Smooth muscle cell (in vitro differentiated cells): ENCODE results near the gene USP54. TPM values are rescaled to one million over a fixed set of nuclear protein-coding genes. Genes with fewer than 3 reads are reported as not detected.
"Not testable (repeated sequence)": the region's sequence is repeated elsewhere in the genome, so short reads cannot be mapped to it uniquely, and the experiment has no call there.

ENCODE experiments used
- DNase-seq: peaks from one replicate; lab custom pipeline; 2025; ENCODE audit not compliant: unreplicated experiment; lab: John Stamatoyannopoulos, UW
- H2AFZ ChIP-seq: fragments of 200-600 bp; sonication (generic); 2 replicates; pipeline ENCODE4 v1.6.0; 2016; ENCODE audit warnings: antibody characterized with exemption, low read depth, mild to moderate bottlenecking
- H3F3A ChIP-seq: fragments of 200-600 bp; sonication (generic); 2 replicates; pipeline ENCODE4 v1.6.0; 2017; ENCODE audit warnings: antibody characterized with exemption, low read depth
- H3K27ac ChIP-seq: fragments of 200-600 bp; sonication (generic); 2 replicates; pipeline ENCODE4 v1.5.1; 2016; ENCODE audit warnings: low read depth, mild to moderate bottlenecking
- H3K27me3 ChIP-seq: fragments of 200-600 bp; sonication (generic); 2 replicates; pipeline ENCODE4 v1.6.1; 2016; ENCODE audit warnings: low read depth, mild to moderate bottlenecking
- H3K36me3 ChIP-seq: fragments of 200-600 bp; sonication (generic); 2 replicates; pipeline ENCODE4 v1.5.1; 2016; ENCODE audit warnings: low read depth
- H3K4me1 ChIP-seq: fragments of 200-600 bp; sonication (generic); 2 replicates; pipeline ENCODE4 v1.5.1; 2016; ENCODE audit warnings: low read depth
- H3K4me2 ChIP-seq: fragments of 200-600 bp; sonication (generic); 2 replicates; pipeline ENCODE4 v1.6.0; 2016; ENCODE audit warnings: mild to moderate bottlenecking
- H3K4me3 ChIP-seq: fragments of 200-600 bp; sonication (generic); 2 replicates; pipeline ENCODE4 v1.5.1; 2016; ENCODE audit warnings: mild to moderate bottlenecking
- H3K79me2 ChIP-seq: fragments of 200-600 bp; sonication (generic); 2 replicates; pipeline ENCODE4 v1.6.0; 2016; ENCODE audit warnings: low read depth, mild to moderate bottlenecking
- H3K9ac ChIP-seq: fragments of 200-600 bp; sonication (generic); 2 replicates; pipeline ENCODE4 v1.6.0; 2016; ENCODE audit warnings: low read depth
- H3K9me3 ChIP-seq: fragments of 200-600 bp; sonication (generic); replicated peaks from 2 replicates; pipeline ENCODE4 v1.5.1; 2016; ENCODE audit warnings: low read depth
- H4K20me1 ChIP-seq: fragments of 200-600 bp; sonication (generic); 2 replicates; pipeline ENCODE4 v1.6.0; 2016; ENCODE audit warnings: low read depth
- WGBS: methylation state at CpG from one replicate; pipeline ENCODE4 v1.1.7; 2016; ENCODE audit warnings: low lambda C conversion rate; 5-methylcytosine and 5-hydroxymethylcytosine counted together
- polyA plus RNA-seq: library from polyadenylated mRNA; unstranded; fragments of >200 nt; fragmentation: Nextera tagmentation; extraction: Ambion mirVana; gene quantifications from 2 replicates; pipeline ENCODE4 v1.2.1, GENCODE V29; 2016
- total RNA-seq: library from RNA; depleted of rRNA; stranded (reverse); fragments of >200 nt; gene quantifications from 2 replicates; pipeline ENCODE4 v1.2.3, GENCODE V29; 2014
- TF ChIP-seq, protein P1 (sequence below): fragments of 200-600 bp; sonication (generic); IDR thresholded peaks from 2 replicates; pipeline ENCODE4 v1.5.1; 2017; ENCODE audit warnings: borderline replicate concordance, mild to moderate bottlenecking, antibody characterized with exemption; ENCODE audit not compliant: insufficient read depth, poor library complexity, severe bottlenecking

USP54 gene
- total and polyA plus RNA-seq, 2 experiments from 2014 or later = 3.1 to 8.2 TPM

DNA sequence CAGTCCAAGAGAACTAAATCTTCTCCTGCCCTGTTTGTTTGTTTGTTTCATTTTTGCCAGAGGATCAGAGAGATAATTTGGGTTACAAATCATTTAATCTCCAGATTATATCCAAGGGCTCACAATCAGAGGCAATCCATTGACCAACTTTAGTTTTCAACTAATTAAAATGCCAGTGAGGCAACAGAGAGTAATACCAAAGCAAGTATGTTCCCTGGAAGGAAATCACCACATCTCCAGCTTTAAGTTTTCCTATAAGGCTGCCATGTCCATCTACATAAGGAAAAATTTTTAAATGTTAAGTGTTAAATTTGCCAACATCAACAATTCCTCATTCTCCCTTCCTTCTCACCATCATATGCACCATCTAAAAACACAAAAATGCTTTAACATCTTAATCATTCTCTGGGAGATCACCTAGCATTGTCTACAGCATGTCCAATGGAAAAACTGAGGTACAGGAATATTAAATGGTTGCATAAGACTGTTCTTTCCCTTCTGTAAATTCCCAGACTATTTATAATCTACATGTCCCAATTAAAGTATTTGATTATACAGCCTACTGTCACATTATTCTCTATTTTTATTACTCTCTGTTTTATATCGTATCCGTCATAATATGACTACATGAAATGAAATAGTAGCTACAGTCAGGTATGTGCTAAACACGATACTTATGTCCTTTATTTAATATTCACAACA, 14.1 kb downstream of the USP54 start:
- Histone ChIP-seq H4K20me1 (no peaks in the 10 kb centered on the region), H3K27me3 (no peaks in the 10 kb centered on the region), H3K36me3 (no peaks in the 10 kb centered on the region), H3K4me2 (no peak overlapping the region), H3F3A (no peaks in the 10 kb centered on the region), H3K79me2 (no peaks in the 10 kb centered on the region), H3K4me3 (no peak overlapping the region), H3K9ac (no peak overlapping the region), H3K27ac (peak overlapping the region; percentile 74), H3K9me3 (no peaks in the 10 kb centered on the region), H2AFZ (no peak overlapping the region), H3K4me1 (peaks cover 9% of the 10 kb centered on the region)
- DNase-seq = no peak
- TF ChIP-seq, protein P1, sequence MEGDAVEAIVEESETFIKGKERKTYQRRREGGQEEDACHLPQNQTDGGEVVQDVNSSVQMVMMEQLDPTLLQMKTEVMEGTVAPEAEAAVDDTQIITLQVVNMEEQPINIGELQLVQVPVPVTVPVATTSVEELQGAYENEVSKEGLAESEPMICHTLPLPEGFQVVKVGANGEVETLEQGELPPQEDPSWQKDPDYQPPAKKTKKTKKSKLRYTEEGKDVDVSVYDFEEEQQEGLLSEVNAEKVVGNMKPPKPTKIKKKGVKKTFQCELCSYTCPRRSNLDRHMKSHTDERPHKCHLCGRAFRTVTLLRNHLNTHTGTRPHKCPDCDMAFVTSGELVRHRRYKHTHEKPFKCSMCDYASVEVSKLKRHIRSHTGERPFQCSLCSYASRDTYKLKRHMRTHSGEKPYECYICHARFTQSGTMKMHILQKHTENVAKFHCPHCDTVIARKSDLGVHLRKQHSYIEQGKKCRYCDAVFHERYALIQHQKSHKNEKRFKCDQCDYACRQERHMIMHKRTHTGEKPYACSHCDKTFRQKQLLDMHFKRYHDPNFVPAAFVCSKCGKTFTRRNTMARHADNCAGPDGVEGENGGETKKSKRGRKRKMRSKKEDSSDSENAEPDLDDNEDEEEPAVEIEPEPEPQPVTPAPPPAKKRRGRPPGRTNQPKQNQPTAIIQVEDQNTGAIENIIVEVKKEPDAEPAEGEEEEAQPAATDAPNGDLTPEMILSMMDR = no peak
- 94% methylated on average over 3 of the region's 3 CpGs for WGBS

DNA sequence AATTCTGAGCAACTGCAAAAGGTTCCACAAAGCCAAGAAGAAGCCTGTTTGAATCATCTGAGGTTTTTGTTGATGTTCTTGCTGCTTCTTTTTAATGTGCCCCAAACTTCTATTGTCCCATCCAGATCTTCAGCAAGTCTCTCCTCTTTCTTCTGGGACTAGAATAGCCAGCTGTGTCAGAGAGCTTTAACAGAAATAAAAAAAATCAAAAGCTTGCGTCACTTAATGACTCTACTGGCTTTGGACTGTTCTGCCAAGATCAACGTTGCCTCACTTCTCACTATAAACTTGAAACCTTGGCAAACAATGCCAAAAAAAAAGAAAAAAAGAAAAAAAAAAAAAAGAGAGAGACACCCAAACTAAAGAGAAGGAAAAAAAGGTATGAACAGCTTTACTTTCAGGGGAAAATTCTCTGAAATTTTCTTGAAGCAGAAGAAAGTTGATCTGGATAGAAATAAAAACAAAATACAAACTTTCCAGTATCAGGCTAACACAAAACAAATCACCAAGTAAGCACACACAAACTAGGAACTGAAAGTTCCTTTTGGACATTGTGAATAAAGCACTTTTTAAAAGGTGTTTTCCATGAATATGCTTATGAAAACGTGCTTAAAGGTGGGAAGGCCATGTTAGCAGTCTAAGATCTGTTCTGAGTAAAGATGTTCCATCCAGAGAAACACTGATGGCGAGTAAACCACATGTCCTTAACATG, 14.8 kb downstream of the USP54 start:
- Histone ChIP-seq H3K4me2 (no peak overlapping the region), H4K20me1 (no peaks in the 10 kb centered on the region), H2AFZ (no peak overlapping the region), H3K4me1 (peaks cover 2% of the 10 kb centered on the region), H3K36me3 (no peaks in the 10 kb centered on the region), H3K4me3 (no peak overlapping the region), H3F3A (no peaks in the 10 kb centered on the region), H3K27ac (peak overlapping the region; percentile 11), H3K9ac (no peak overlapping the region), H3K9me3 (no peaks in the 10 kb centered on the region), H3K27me3 (no peaks in the 10 kb centered on the region), H3K79me2 (no peaks in the 10 kb centered on the region)
- 74% methylated on average over 4 of the region's 4 CpGs for WGBS
- TF ChIP-seq, protein P1 = no peak
- no peak for DNase-seq

DNA sequence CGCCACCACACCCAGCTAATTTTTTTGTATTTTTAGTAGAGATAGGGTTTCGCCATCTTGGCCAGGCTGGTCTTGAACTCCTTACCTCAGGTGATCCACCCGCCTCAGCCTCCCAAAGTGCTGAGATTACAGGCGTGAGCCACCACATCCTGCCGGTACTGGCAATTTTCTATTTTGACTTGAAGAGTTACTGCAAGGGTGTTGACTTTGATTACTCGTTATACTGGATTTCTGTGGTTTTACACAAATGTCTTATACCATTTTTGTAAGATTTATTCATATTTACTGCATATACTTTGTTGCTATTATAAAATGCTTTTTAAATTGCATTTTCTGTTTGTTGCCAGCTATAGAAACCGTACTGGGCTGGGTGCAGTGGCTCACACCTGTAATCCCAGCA, 24.1 kb downstream of the USP54 start:
- H3K4me2 ChIP-seq = not testable (repeated sequence)

DNA sequence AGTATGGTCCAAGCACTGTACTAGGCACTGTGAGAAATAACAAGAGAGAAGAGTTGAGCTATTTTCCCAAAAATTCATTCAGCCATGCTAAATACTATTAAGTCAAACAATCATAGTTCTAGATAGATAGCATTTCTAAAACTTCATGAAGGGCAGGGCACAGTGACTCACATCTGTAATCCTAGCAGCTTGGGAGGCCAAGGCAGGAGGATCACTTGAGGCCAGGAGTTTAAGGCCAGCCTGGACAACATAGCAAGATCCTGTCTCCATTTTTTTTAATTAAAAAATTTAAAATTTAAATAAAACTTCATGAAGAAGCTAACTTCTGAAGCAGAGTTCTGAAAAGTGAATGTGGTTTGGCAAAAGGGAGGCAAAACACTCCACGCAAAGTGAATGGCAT, 29.9 kb downstream of the USP54 start:
- H3K9me3 ChIP-seq = no peaks in the 10 kb centered on the region
- 100% methylated on average over 1 of the region's 1 CpG for WGBS
- no peaks in the 10 kb centered on the region for H3K27me3 ChIP-seq
- H3K4me1 ChIP-seq = no peaks in the 10 kb centered on the region
- H3K79me2 ChIP-seq = no peaks in the 10 kb centered on the region
- no peak overlapping the region for H2AFZ ChIP-seq
- H3K36me3 ChIP-seq = no peaks in the 10 kb centered on the region
- H3K4me2 ChIP-seq = no peak overlapping the region
- H4K20me1 ChIP-seq = no peaks in the 10 kb centered on the region
- H3F3A ChIP-seq = no peaks in the 10 kb centered on the region
- no peak overlapping the region for H3K27ac ChIP-seq
- TF ChIP-seq, protein P1 = no peak
- DNase-seq = no peak
- no peak overlapping the region for H3K4me3 ChIP-seq
- H3K9ac ChIP-seq = no peak overlapping the region

More for the DNA sequence above, 24.1 kb downstream of the USP54 start:
- WGBS = 98% methylated on average over 7 of the region's 7 CpGs
- not testable (repeated sequence) for H2AFZ ChIP-seq, H3K79me2 ChIP-seq, H3K27me3 ChIP-seq, H3F3A ChIP-seq, H3K27ac ChIP-seq, H3K4me3 ChIP-seq, H3K9ac ChIP-seq, H3K9me3 ChIP-seq, H3K4me1 ChIP-seq, DNase-seq, H3K36me3 ChIP-seq, H4K20me1 ChIP-seq
